HepG2 (cell line): Measurements from ENCODE around the gene ZWILCH. TPM values are rescaled to one million over a fixed set of nuclear protein-coding genes. Genes with fewer than 3 reads are reported as not detected.

Experiments used
- BCL3 ChIP-seq: sonication (generic); formaldehyde crosslinking; IDR thresholded peaks from 2 replicates; pipeline ENCODE4 v1.5.1; 2020; ENCODE audit warnings: mild to moderate bottlenecking, missing genetic modification reagents, moderate library complexity
- CBX5 ChIP-seq: sonication (generic); formaldehyde crosslinking; IDR thresholded peaks from 2 replicates; pipeline ENCODE4 v1.4.0; 2020; ENCODE audit warnings: missing genetic modification reagents, borderline replicate concordance
- CENPBD1 ChIP-seq: sonication (generic); formaldehyde crosslinking; IDR thresholded peaks from 2 replicates; pipeline ENCODE4 v1.8.0; 2022; ENCODE audit warnings: missing genetic modification reagents, low read depth, mild to moderate bottlenecking, borderline replicate concordance
- DMAP1 ChIP-seq: IDR thresholded peaks from 2 replicates; pipeline ENCODE4 v1.6.1; 2016
- ETV6 ChIP-seq: sonication (generic); formaldehyde crosslinking; conservative IDR thresholded peaks from 2 replicates; pipeline ENCODE4 v1.4.0; 2020; ENCODE audit warnings: missing genetic modification reagents
- GZF1 ChIP-seq: sonication (generic); formaldehyde crosslinking; IDR thresholded peaks from 2 replicates; pipeline ENCODE4 v1.5.1; 2020; ENCODE audit warnings: mild to moderate bottlenecking, missing genetic modification reagents
- HOXA7 ChIP-seq: sonication (generic); formaldehyde crosslinking; IDR thresholded peaks from 2 replicates; pipeline ENCODE4 v1.8.1; 2022; ENCODE audit warnings: mild to moderate bottlenecking, missing genetic modification reagents, moderate library complexity
- MIER3 ChIP-seq: IDR thresholded peaks from 2 replicates; pipeline ENCODE4 v1.6.1; 2016; ENCODE audit warnings: missing compliant biosample characterization, borderline replicate concordance
- MLXIP ChIP-seq: sonication (generic); formaldehyde crosslinking; IDR thresholded peaks from 2 replicates; pipeline ENCODE4 v1.9.0; 2021; ENCODE audit warnings: missing genetic modification reagents, borderline replicate concordance
- REL ChIP-seq: sonication (generic); formaldehyde crosslinking; conservative IDR thresholded peaks from 2 replicates; pipeline ENCODE4 v1.8.0; 2022; ENCODE audit warnings: mild to moderate bottlenecking, missing genetic modification reagents, moderate library complexity
- RFX5 ChIP-seq: IDR thresholded peaks from 2 replicates; pipeline ENCODE4 v1.6.1; 2011; ENCODE audit warnings: low read depth, low read length, improper control_type of control experiment
- SALL1 ChIP-seq: sonication (generic); formaldehyde crosslinking; IDR thresholded peaks from 2 replicates; pipeline ENCODE4 v1.8.0; 2022; ENCODE audit warnings: mild to moderate bottlenecking, missing genetic modification reagents
- YY1 ChIP-seq: IDR thresholded peaks from 2 replicates; pipeline ENCODE4 v1.6.1; 2011; ENCODE audit warnings: low read length, low read depth, moderate library complexity, mild to moderate bottlenecking; ENCODE audit not compliant: insufficient read depth, insufficient replicate concordance
- ZBTB44 ChIP-seq: sonication (generic); formaldehyde crosslinking; IDR thresholded peaks from 2 replicates; pipeline ENCODE4 v1.4.0; 2020; ENCODE audit warnings: missing genetic modification reagents
- ZFYVE20 ChIP-seq: sonication (generic); formaldehyde crosslinking; IDR thresholded peaks from 2 replicates; pipeline ENCODE4 v1.8.0; 2023; ENCODE audit warnings: low read depth, mild to moderate bottlenecking, moderate library complexity, missing genetic modification reagents, borderline replicate concordance
- ZNF10 ChIP-seq: sonication (generic); formaldehyde crosslinking; IDR thresholded peaks from 2 replicates; pipeline ENCODE4 v1.4.0; 2020; ENCODE audit warnings: mild to moderate bottlenecking, low read depth, missing genetic modification reagents, borderline replicate concordance
- ZNF564 ChIP-seq: sonication (generic); formaldehyde crosslinking; IDR thresholded peaks from 2 replicates; pipeline ENCODE4 v1.8.1; 2023; ENCODE audit warnings: mild to moderate bottlenecking, missing genetic modification reagents
- ZNF746 ChIP-seq: sonication (generic); formaldehyde crosslinking; IDR thresholded peaks from 2 replicates; pipeline ENCODE4 v1.8.0; 2022; ENCODE audit warnings: mild to moderate bottlenecking, missing genetic modification reagents
- ZNF781 ChIP-seq: sonication (generic); formaldehyde crosslinking; IDR thresholded peaks from 2 replicates; pipeline ENCODE4 v1.5.1; 2020; ENCODE audit warnings: borderline replicate concordance, mild to moderate bottlenecking, missing genetic modification reagents; ENCODE audit errors: not compliant biosample characterization
- polyA plus RNA-seq, 8 experiments: library from polyadenylated mRNA; depleted of rRNA in 3 of 8; stranded (reverse) in 7 of 8; unstranded in 1 of 8; fragments of >200 nt; fragmentation: Illumina TruSeq in 4 of 8; extraction: Trizol in 4 of 8; gene quantifications; 2 replicates each; pipeline versions ENCODE4 v1.2.1 to v1.2.3, GENCODE V29; 2011 to 2016; ENCODE audit warnings: low read depth in 4 of 8, missing spikeins in 1 of 8, mixed read lengths in 1 of 8; ENCODE audit not compliant: insufficient read depth in 1 of 8
- total RNA-seq, 5 experiments: library from RNA; depleted of rRNA; stranded (reverse); fragments of >200 nt; fragmentation: Illumina TruSeq; extraction: Trizol; gene quantifications; 2 replicates each; pipeline ENCODE4 v1.2.3, GENCODE V29; 2016; ENCODE audit warnings: low read depth in 1 of 5

Gene ZWILCH
- total and polyA plus RNA-seq, 2 of the 13 experiments (the other 11 are each of a cell fraction or from before 2014, with no cell fraction given): 9.5 to 27.8 TPM

- peak; percentile 66 for TF ChIP-seq YY1
- TF ChIP-seq ZBTB44: no peak
- TF ChIP-seq CENPBD1: no peak
- TF ChIP-seq MLXIP (CRISPR knock-in tag): no peak
- peak; percentile 73; the same call in 1 of the 2 replicates for TF ChIP-seq GZF1 (CRISPR knock-in tag)
- TF ChIP-seq BCL3 (CRISPR knock-in tag): 0 out of 2 replicates have a peak, but pooled peaks have one; percentile 43
- no peak for TF ChIP-seq ZNF10 (CRISPR knock-in tag)
- TF ChIP-seq ZNF746 (CRISPR knock-in tag): no peak
- TF ChIP-seq ZNF781 (CRISPR knock-in tag): no peak
- TF ChIP-seq ZFYVE20 (CRISPR knock-in tag): no peak
- peak; percentile 71 for TF ChIP-seq SALL1 (CRISPR knock-in tag)
- no peak for TF ChIP-seq HOXA7 (CRISPR knock-in tag)
- TF ChIP-seq RFX5: no peak
- peak; percentile 74; the same call in 1 of the 2 replicates for TF ChIP-seq ZNF564
- no peak; the same call in 1 of the 2 replicates for TF ChIP-seq DMAP1 (CRISPR knock-in tag)
- TF ChIP-seq ETV6 (CRISPR knock-in tag): peak; percentile 92
- peak; percentile 71; the same call in 1 of the 2 replicates for TF ChIP-seq CBX5 (CRISPR knock-in tag)
- TF ChIP-seq REL (CRISPR knock-in tag): no peak
- peak; percentile 82; the same call in 1 of the 2 replicates for TF ChIP-seq MIER3 (CRISPR knock-in tag)
Measured at GRCh38 chr15:66497502-66498455, 7.3 kb upstream of the ZWILCH start, which contains the start of gene SNAPC5 (continued).
